SKM-1 (cell line): ENCODE data around the gene TLE6.
"Not testable (repeated sequence)": the region's sequence is repeated elsewhere in the genome, so short reads cannot be mapped to it uniquely, and the experiment has no call there.

Experiments used
- DNase-seq: peaks from one replicate; lab custom pipeline; 2025; ENCODE audit not compliant: unreplicated experiment; lab: John Stamatoyannopoulos, UW

The TLE6 gene

GRCh38 chr19:3001235-3001800 lies 24.0 kb downstream of the TLE6 start:
- DNase-seq, result no peak

GRCh38 chr19:3003046-3003445 lies 25.7 kb downstream of the TLE6 start:
- no peak for DNase-seq

- DNase-seq, result no peak
Measured at GRCh38 chr19:3004522-3004921, 27.2 kb downstream of the TLE6 start.

GRCh38 chr19:3005345-3005744 lies 28.0 kb downstream of the TLE6 start:
- no peak for DNase-seq

- DNase-seq, result no peak
Measured at GRCh38 chr19:3006075-3006767, 28.9 kb downstream of the TLE6 start.

GRCh38 chr19:3007975-3008374 lies 30.6 kb downstream of the TLE6 start:
- no peak for DNase-seq

GRCh38 chr19:3008994-3009393 lies 31.6 kb downstream of the TLE6 start:
- DNase-seq, result no peak

GRCh38 chr19:3010871-3011270 lies 33.5 kb downstream of the TLE6 start:
- no peak for DNase-seq

GRCh38 chr19:3012059-3012458 lies 34.7 kb downstream of the TLE6 start:
- DNase-seq, result not testable (repeated sequence)

- DNase-seq, result no peak
Measured at GRCh38 chr19:3012621-3013262, 35.4 kb downstream of the TLE6 start.

GRCh38 chr19:3013263-3013725 lies 35.9 kb downstream of the TLE6 start:
- DNase-seq, result no peak

- no peak for DNase-seq
Measured at GRCh38 chr19:3014135-3014534, 36.8 kb downstream of the TLE6 start.

GRCh38 chr19:3015126-3016057 lies 38.0 kb downstream of the TLE6 start:
- DNase-seq, result no peak

- DNase-seq, result no peak
Measured at GRCh38 chr19:3017923-3018322, 40.6 kb downstream of the TLE6 start.

- DNase-seq, result no peak
Measured at GRCh38 chr19:3019211-3019854, 42.0 kb downstream of the TLE6 start.

- DNase-seq, result no peak
Measured at GRCh38 chr19:3020321-3020960, 43.1 kb downstream of the TLE6 start.

GRCh38 chr19:3024509-3024869 lies 47.1 kb downstream of the TLE6 start:
- no peak for DNase-seq

- DNase-seq, result no peak
Measured at GRCh38 chr19:3024870-3025548, 47.6 kb downstream of the TLE6 start.

- no peak for DNase-seq
Measured at GRCh38 chr19:3025549-3025886, 48.2 kb downstream of the TLE6 start.

GRCh38 chr19:3026768-3027167 lies 49.4 kb downstream of the TLE6 start:
- no peak for DNase-seq
